DMS79 treated with DMSO at 0.1 percent for 48 hours (cell line): Measurements from ENCODE around the gene SEC11A.
"Not testable (repeated sequence)": the region's sequence is repeated elsewhere in the genome, so short reads cannot be mapped to it uniquely, and the experiment has no call there.

Experiments used
- DNase-seq: peaks from one replicate; lab custom pipeline; 2025; lab: John Stamatoyannopoulos, UW

The SEC11A gene

DNA sequence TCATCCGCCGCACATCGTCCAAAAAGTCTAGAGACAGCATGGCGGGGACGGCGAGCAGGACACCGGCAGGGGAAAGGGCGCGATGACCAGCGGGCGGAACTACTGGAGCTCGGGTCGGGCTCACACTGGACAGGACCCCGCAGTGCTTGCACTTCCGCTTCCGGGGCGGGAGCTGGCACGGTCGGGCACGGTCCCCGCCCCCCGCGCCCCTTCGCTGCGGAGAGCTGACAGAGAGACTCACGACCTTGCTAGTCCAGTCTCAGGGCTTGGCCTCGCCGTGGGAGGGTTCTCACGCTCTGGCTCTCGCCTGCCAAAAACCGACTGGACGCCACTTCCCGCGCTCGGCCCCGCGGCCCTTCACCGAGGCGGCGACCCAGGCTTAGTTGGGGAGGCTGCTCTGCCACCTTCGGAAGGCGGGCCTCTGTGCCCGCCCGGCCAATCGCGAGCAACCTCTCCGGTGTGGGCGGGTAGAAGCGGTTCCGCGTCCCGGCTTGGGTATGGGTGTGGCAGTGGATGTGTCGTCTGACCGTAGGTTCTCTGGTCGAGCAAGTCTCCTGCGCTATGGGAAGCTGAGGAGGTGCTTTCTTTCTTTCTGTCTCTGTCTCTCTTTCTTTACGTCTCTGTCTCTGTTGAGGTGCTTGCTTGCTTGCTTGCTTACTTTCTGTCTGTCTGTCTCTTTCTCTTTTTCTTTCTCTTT lies at the start of gene SEC11A:
Gene SEC11A (minus strand): TSS at position 104 of the 697 bp plus-strand sequence. CDS start 64 bp downstream, at position 40.
- peak; percentile 67 for DNase-seq

- DNase-seq = no peak
Measured at GRCh38 chr15:84765675-84766074, 49.7 kb upstream of the SEC11A start.

DNA sequence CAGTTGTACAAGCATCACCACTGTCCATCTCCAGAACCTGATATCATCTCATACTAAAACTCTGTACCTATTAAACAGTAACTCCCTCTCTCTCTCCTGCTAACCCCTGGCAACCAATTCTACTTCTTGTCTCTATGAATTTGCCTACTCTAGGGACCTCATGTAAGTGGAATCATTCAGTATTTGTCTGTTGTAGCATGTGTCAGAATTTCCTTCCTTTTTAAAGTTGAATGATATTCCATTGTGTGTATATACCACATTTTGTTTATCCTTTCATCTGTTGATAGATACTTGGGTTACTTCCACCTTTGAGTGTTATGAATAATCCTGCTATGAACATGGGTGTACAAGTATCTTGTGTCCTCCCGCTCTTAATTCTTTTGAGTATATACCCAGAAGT lies 49.0 kb upstream of the SEC11A start:
- DNase-seq = no peak

GRCh38 chr15:84764585-84764984 lies 48.6 kb upstream of the SEC11A start:
- DNase-seq = no peak

DNA sequence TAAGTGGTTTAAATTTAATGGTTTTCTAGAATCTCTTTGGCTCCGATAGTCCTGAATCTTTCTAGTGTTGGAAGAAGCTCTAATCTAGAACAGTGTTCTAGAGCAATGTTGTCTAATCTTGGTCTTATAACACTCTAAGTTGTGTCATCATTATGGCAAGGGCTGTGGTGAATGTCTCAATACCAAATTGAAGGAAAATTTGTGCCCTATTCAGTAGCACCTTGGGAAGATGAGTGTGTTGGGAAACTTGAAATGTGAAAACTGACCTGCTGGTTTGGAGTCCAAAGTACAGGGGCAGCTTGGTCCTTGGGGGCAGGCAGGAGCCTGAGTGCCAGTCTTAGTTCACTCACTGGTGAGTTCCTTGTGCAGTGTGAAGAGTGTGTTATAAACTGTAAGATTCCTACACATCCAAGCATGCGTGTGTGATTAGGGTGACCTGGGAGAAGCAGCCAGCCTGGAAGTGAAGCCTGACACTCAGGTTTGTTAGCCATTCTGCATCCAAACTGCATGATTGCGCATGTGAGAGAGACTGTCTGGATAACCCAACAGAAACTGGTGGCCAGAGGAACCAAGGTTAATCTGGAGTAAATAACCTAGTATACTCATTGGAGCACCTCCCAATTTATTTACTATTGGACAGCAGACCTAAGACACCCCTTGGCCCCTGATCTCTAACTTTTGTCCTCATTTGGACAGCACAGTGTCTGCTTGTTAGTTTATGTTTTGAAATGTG lies 47.1 kb upstream of the SEC11A start:
- DNase-seq = no peak

DNA sequence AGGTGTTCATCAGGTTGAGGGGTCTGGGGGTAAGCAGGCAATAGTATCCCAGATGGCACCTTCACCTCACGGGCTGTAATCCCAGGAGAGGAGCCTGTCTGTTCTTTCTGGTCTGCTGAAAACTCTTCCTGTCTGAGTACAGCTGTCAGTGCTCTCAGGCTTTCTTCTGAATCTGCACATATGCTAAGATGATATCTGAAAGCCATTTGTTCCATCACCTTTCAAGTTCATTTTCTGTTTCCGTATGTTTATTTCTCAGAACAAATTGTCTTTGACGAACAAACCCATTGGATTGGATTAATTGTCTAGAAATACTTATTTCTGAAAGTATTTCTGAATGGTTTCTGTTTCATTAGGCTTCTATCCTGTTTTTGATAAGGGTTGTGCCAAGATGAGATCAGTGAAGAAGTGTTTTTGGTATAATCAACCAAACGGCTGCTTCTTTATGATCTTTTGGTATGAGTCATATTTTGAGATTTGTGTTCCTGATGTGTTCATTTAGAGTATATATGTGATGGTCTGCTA lies 45.7 kb upstream of the SEC11A start:
- no peak for DNase-seq

- DNase-seq = no peak
Measured at GRCh38 chr15:84760219-84760618, 44.3 kb upstream of the SEC11A start.

DNA sequence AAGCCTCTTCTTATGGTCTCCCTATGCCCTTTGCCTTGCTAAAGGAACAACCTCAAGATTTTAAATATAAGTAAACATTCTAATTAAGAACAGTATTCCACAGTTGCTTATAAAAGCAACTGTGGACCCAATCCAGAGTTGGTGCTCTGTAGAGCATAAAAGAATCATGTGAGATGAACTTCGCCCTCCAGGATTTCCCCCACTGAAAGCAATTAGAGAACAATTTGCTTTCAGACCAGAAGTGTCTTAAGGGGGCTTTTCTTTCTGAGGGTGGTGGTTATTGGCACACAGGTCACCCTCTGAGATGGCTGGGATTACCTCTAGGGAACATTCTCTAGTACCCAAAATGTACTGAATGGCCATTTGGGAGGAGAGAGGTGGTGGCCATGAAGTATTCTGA lies 43.1 kb upstream of the SEC11A start:
- DNase-seq = no peak

GRCh38 chr15:84755736-84756527 lies 40.0 kb upstream of the SEC11A start:
- no peak for DNase-seq

GRCh38 chr15:84754889-84755288 lies 39.0 kb upstream of the SEC11A start:
- DNase-seq = not testable (repeated sequence)

DNA sequence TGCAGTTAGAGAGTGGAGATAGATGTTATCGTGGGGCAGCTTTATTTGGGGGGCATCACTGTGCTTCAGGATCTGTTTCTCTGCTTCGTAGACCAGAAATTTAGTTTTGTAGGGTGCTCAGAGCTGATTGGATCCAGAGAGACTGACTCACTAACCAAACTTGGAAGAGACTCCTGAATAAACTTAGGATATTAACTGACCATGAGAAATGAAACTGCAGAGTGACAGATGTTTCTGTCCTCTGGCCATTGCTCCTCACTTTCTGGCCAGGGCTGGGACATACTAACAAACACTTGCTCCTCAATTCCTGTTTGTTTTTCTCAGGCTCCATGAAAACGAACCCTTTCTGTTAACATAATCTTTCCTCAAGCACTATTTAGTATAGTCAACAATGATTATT lies 36.8 kb upstream of the SEC11A start:
- DNase-seq = no peak

- no peak for DNase-seq
Measured at GRCh38 chr15:84752195-84752594, 36.3 kb upstream of the SEC11A start.

DNA sequence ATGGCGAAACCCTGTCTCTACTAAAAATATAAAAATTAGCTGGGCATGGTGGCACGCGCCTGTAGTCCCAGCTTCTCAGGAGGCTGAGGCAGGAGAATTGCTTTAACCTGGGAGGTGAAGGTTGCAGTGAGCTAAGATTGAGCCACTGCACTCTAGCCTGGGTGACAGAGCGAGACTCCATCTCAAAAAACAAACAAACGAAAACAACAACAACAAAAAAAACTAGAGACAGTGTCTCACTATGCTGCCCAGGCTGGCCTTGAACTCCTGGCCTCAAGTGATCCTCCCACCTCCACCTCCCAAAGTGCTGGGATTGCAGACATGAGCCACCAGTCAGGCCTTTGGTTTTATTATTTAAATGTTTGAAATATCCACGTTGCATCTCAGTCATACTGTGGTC lies 35.8 kb upstream of the SEC11A start:
- not testable (repeated sequence) for DNase-seq

DNA sequence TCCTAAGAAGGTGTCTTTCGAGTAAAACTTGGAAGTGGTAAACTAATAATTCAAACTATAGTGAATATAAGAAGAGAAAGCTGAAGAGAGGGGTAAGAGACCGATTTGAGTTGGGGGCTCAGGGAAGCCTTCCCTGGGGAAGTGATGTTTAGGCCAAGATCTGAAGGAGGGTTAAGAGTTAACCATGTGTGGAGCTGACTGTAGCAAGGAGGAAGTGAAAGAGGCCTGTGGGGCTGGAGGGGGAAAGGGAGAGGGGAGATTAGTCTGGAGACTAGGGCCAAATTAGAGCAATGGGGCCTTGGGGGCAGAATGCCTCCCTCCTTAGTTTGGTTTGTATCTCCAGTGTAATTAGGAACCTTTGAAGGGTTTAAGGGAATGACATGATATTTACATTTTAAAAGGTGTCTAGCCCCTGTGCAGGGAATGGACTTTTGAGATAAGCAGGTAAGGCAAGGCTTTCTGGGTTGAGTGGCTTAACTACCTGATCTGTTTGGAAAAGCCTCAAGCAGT lies 34.7 kb upstream of the SEC11A start:
- no peak for DNase-seq

GRCh38 chr15:84749111-84749991 lies 33.4 kb upstream of the SEC11A start:
- DNase-seq = no peak

- DNase-seq = no peak
Measured at GRCh38 chr15:84748274-84749110, 32.6 kb upstream of the SEC11A start, which contains the start of gene ZNF592. ZNF592 (plus strand) TSS chr15:84748592; CDS start chr15:84782676, 34,084 bp downstream.

DNA sequence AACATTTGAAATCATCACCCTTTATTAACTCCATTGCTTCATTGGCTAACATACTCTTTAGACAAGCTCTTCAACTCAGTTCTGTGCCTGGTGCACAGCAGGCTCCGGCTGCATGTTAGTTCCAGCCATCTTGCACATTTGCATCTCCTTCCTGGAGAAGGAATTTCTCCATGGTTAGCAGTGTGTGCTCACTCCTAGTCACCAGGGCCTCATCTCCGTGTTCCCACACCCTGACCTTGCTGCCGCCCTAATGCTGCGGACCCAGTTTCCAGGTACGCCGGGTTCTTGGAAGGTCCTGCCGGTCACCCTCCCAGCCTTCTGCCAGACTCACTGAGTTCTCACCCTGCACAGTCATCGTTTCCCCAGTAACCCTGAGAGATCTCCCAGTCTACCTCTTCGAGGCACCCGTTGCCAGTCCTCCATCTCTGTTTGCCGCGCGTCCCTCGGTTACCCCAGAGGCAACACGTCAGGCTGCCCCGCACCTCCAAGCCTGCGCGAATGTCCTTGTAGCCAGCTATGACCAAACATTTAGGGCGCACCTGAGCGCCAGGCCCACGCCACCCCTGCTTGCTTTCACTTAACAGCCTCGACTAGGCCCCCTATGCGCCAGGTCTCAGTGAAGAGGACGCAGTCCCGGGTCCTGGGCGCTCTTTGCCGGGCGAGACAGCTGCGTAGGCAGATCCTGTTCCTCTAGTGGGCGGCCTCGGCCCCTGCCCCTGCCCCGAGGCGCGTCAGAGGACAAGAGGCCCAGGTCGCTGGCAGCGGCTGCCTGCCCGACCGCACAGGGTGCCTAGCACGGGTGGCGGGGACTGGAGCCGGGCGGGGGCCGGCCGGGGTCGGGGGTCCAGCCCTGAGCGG lies 31.7 kb upstream of the SEC11A start:
- DNase-seq = peak; percentile 27

GRCh38 chr15:84741121-84741520 lies 25.2 kb upstream of the SEC11A start:
- no peak for DNase-seq

- no peak for DNase-seq
Measured at GRCh38 chr15:84740691-84741090, 24.8 kb upstream of the SEC11A start.
